Uterus (tissue), 2 donors: ENCODE results near the gene DPF3.

Experiments
- POLR2A ChIP-seq, 2 donors: fragments of 450-650 bp; IDR thresholded peaks; one replicate each; pipeline ENCODE4 v1.6.1; 2016; ENCODE audit warnings: antibody characterized with exemption in 2 of 2, mild to moderate bottlenecking in 1 of 2, moderate library complexity in 1 of 2
- TF ChIP-seq, protein P1 (sequence below), 4 experiments: fragments of 200-600 bp in 2 of 4; fragments of 450-650 bp in 2 of 4; sonication (generic) in 2 of 4; IDR thresholded peaks; one replicate each; pipeline ENCODE4 v1.5.1; 2016 to 2019; ENCODE audit warnings: antibody characterized with exemption in 4 of 4, mild to moderate bottlenecking in 2 of 4, moderate library complexity in 1 of 4

DNA sequence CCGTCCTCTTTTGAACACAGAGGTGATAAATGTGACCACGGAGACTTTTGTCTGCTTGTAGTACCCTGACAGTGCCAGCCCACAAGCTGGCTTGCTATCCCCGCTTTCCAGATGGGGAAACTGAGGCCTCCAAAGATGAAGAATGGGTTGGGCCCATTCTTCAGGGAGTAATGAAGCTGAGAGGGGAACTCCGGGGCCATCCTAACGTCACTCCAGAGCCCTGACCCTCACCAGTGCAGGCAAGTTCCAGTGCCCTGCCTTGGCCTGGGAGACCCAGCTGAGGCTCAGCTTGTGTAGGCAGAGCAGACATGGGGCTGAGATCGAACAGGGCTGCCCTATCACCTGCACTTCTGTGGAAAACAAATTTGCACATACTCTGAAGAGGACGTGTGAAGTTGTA is 277.1 kb downstream of the DPF3 start:
- TF ChIP-seq, protein P1, sequence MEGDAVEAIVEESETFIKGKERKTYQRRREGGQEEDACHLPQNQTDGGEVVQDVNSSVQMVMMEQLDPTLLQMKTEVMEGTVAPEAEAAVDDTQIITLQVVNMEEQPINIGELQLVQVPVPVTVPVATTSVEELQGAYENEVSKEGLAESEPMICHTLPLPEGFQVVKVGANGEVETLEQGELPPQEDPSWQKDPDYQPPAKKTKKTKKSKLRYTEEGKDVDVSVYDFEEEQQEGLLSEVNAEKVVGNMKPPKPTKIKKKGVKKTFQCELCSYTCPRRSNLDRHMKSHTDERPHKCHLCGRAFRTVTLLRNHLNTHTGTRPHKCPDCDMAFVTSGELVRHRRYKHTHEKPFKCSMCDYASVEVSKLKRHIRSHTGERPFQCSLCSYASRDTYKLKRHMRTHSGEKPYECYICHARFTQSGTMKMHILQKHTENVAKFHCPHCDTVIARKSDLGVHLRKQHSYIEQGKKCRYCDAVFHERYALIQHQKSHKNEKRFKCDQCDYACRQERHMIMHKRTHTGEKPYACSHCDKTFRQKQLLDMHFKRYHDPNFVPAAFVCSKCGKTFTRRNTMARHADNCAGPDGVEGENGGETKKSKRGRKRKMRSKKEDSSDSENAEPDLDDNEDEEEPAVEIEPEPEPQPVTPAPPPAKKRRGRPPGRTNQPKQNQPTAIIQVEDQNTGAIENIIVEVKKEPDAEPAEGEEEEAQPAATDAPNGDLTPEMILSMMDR (IDR thresholded peaks at IDR 0.05): no peak
- no peak for TF ChIP-seq POLR2A (IDR thresholded peaks at IDR 0.05)
